ENCODE results near the gene IQSEC2.

Gene IQSEC2

GRCh38 chrX:53305996-53306937, 24.9 kb upstream of the IQSEC2 start:
- in situ Hi-C loops (cut with MboI; ENCODE audit: low sequenced_read_pairs), result no loop called here

- in situ Hi-C loops (cut with MboI; ENCODE audit: low sequenced_read_pairs), result no loop called here
These were observed 24.0 kb upstream of the IQSEC2 start for GRCh38 chrX:53305219-53305995.

- in situ Hi-C loops (cut with MboI; ENCODE audit: low sequenced_read_pairs), result no loop called here
These were observed 21.8 kb upstream of the IQSEC2 start for GRCh38 chrX:53303195-53303594.

- in situ Hi-C loops (cut with MboI; ENCODE audit: low sequenced_read_pairs), result no loop called here
These were observed 18.8 kb upstream of the IQSEC2 start for GRCh38 chrX:53300157-53300556.

GRCh38 chrX:53294024-53294648, 12.8 kb upstream of the IQSEC2 start:
- in situ Hi-C loops (cut with MboI; ENCODE audit: low sequenced_read_pairs), result no loop called here

- in situ Hi-C loops (cut with MboI; ENCODE audit: low sequenced_read_pairs), result no loop called here
These were observed 10.2 kb upstream of the IQSEC2 start for GRCh38 chrX:53291596-53291995.

GRCh38 chrX:53290441-53291041, 9.2 kb upstream of the IQSEC2 start:
- in situ Hi-C loops (cut with MboI; ENCODE audit: low sequenced_read_pairs), result no loop called here

GRCh38 chrX:53288189-53288588, 6.8 kb upstream of the IQSEC2 start:
- in situ Hi-C loops (cut with MboI; ENCODE audit: low sequenced_read_pairs), result no loop called here

- in situ Hi-C loops (cut with MboI; ENCODE audit: low sequenced_read_pairs), result no loop called here
These were observed 6.2 kb upstream of the IQSEC2 start for GRCh38 chrX:53287493-53288138.

- in situ Hi-C loops (cut with MboI; ENCODE audit: low sequenced_read_pairs), result no loop called here
These were observed 4.8 kb upstream of the IQSEC2 start for GRCh38 chrX:53286171-53286570.

- in situ Hi-C loops (cut with MboI; ENCODE audit: low sequenced_read_pairs), result no loop called here
These were observed 4.2 kb upstream of the IQSEC2 start for GRCh38 chrX:53285591-53285990.

GRCh38 chrX:53284684-53285447, 3.5 kb upstream of the IQSEC2 start:
- in situ Hi-C loops (cut with MboI; ENCODE audit: low sequenced_read_pairs), result no loop called here

GRCh38 chrX:53283567-53283966, 2.2 kb upstream of the IQSEC2 start:
- in situ Hi-C loops (cut with MboI; ENCODE audit: low sequenced_read_pairs), result no loop called here

GRCh38 chrX:53283099-53283498, 1.7 kb upstream of the IQSEC2 start:
- in situ Hi-C loops (cut with MboI; ENCODE audit: low sequenced_read_pairs), result no loop called here

GRCh38 chrX:53281963-53282695, 745 bp upstream of the IQSEC2 start:
- in situ Hi-C loops (cut with MboI; ENCODE audit: low sequenced_read_pairs), result no loop called here

GRCh38 chrX:53280331-53281320, 758 bp downstream of the IQSEC2 start:
- in situ Hi-C loops (cut with MboI; ENCODE audit: low sequenced_read_pairs), result no loop called here

- in situ Hi-C loops (cut with MboI; ENCODE audit: low sequenced_read_pairs), result no loop called here
These were observed 1.8 kb downstream of the IQSEC2 start for GRCh38 chrX:53279296-53280237.
